ENCODE data around the gene SLC22A7.
"Not testable (repeated sequence)": the region's sequence is repeated elsewhere in the genome, so short reads cannot be mapped to it uniquely, and the experiment has no call there.

Gene SLC22A7

DNA sequence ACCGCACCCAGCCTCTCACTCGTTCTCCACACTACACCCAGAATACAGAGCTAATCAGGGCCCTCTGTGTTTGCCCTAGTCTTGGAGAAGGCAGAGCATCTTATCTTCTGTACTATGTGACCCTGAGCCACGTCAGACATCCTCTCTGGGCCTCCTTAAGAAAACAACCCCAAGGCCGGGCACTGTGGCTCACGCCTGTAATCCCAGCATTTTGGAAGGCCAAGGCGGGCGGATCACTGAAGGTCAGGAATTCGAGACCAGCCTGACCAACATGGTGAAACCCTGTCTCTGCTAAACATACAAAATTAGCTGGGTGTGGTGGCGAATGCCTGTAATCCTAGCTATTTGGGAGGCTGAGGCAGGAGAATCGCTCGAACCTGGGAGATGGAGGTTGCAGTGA is 4.9 kb downstream of the SLC22A7 start:
- ATAC-seq: not testable (repeated sequence)

DNA sequence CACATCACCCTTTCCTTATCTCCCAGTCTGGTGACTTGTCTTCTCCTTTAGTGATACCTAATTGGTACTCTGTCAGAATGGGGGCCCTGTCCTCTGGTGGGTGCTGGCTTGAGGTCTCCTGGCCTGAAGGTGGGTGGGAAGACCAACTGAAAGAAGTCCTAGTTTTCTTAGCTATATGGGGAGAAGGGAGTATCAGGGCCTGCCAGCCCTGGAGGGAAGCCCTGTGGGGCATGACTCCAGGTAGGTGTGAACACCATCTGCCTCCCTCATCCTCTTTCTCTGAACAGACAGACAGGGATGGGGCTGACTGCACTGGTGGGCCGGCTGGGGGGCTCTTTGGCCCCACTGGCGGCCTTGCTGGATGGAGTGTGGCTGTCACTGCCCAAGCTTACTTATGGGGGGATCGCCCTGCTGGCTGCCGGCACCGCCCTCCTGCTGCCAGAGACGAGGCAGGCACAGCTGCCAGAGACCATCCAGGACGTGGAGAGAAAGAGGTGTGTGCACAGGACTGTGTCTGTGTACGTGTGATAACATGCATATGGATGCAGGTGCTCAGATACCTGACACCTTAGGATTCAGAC is 5.8 kb downstream of the SLC22A7 start:
- ATAC-seq: no peak

DNA sequence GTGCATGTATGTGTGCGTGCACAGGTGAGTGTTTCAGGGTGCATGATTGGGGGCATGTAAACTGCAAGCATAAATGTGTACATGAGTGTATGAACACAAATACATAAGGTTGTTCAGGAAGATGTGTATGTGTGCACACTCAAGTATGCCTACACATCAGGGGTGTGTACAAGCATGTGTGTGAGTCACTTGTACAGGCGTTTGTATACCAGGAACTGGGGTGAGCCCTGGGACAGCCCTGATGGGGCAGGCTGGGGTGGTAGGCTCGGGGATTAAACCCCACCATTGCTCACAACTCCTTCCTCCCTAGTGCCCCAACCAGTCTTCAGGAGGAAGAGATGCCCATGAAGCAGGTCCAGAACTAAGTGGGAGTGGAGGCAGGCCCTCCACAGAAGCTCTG is 6.3 kb downstream of the SLC22A7 start:
- no peak for ATAC-seq

- no peak for ATAC-seq
Measured at GRCh38 chr6:43304882-43305281, 6.8 kb downstream of the SLC22A7 start.

DNA sequence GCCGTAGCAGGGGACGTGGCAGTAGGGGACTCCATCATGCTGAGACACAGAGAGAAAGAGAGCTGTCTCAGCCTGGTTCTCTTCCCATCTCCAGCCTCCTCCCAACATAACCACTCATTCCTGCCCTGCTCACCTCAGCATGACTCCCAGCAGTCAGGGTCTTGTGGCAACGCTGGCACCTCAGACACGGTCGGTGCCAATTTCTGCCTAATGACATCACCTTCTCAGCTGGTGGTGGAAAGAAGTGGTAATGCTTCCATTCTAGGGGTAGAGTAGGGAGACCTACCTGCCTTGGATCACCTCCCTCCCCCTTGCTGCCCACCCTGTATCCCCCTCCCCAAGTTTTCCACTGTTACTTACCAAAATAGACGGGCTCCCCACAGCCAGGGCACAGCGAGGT is 8.0 kb downstream of the SLC22A7 start:
- ATAC-seq: no peak

DNA sequence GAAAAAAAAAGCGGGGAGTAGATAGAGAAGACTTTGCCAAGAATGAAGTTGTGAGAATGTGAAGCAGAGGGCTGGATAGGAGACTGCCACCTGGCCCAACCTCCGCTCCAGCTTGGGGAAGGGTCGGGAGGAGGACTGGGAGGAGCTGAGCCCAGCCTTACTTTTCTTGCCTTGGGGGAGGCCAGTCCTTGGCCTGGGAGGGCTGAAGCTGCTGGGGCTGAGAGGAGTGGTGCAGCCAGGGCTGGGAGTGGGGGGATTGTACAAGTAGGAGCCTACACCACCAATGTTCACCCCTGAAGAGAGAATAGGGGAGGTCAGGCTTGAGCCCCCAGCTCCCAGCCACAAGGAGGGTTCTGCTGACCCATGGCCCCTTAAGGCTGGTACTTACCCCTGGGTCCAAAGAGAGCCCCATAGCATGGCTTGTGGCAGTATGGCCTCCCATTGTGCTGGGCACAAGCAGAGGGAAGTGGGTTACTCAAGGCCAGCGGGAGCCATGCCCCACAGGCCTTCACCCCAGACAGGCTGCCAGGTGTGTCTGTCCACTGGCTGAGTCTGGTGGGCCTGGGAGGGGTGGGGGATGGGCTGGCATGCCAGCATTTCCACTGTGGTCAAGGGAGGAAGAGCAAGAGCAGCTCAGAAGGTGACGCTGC is 9.5 kb downstream of the SLC22A7 start:
- ATAC-seq: no peak

DNA sequence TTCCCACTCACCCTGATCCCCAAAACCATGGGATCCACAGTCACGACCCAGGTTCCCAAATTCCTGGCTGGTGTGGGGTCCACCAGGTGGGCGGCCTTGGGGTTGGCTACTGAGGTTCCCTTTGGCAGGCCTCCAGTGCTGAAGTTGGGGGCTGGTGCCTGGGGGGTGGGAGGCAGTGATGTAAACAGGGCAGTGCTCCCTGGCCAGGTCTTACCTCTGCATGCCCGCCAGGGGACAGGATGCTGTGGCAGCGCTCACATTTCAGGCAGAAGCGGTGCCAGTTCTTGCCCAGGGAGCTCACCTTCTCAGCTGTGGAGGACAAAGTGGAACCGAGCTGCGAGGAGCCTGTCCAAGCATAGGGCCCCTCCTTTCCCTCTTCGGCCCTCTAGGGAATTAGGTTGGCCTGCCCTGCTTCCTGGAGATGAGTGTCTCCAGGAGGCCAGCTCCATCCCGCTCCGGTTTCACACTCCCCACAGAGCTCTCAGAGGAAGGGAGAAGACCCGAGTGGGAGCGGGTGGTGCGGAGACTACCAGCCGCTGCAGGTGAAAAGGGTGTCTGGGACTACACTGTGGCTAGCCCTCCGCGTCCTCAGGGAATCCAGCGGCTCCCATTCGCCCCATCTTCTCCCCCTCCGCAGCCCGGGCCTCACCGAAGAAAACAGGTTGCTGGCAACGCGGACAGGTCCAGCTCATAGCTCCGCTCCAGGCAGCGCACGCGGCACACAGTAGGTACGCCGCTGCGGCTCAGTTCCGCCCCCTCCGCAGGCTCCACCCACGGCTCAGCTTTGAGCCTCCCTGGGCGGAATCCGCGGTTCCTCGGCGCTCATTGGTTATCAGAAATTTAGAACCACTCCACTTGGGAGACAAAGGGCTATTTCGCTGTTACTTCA is 10.3 kb downstream of the SLC22A7 start, which contains the start of gene CRIP3:
TSS of gene CRIP3 (minus strand) at position 726 of the 889 bp plus-strand sequence. CDS start at position 692, 34 bp downstream.
- ATAC-seq: peak; percentile 83 to 88

DNA sequence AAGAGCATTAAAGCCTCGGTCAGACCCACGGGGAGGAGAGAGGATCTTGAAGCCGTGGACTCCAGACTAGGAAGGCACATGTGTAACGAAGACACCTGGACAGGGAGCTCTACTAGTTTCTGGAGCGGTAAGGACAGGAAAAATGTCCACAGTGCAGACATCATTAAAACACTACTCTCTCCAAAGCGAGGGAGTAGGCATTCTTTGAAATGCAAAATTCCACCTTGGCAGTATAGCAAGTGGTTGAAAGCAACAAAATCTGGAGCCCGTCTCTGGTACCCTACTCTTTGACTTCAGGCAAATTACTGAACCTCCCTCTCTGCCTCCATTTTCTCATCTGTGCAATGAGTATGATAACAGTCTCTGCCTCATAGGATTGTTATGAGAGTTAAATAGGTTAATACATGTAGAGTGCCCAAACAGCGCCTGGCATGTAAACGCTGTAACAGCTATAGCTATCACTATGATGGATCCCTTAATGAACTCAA is 11.0 kb downstream of the SLC22A7 start:
- no peak for ATAC-seq

DNA sequence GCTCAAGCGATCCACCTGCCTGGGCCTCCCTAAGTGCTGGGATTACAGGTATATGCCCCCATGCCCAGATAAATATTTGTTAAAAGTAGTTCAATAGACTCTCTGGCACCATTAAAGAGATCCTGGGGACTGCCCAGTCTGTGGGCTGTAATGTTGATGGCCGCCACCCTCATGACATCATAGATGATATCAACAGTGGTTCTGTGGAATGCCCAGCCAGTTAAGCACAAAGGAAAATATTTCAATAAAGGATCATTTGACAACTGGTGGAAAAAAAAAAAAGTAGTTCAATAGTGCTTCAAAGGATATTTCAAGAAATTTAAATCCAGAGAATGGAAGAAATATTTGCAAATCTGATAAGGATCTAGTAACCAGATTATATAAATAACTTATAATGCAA is 12.1 kb downstream of the SLC22A7 start:
- no peak for ATAC-seq

DNA sequence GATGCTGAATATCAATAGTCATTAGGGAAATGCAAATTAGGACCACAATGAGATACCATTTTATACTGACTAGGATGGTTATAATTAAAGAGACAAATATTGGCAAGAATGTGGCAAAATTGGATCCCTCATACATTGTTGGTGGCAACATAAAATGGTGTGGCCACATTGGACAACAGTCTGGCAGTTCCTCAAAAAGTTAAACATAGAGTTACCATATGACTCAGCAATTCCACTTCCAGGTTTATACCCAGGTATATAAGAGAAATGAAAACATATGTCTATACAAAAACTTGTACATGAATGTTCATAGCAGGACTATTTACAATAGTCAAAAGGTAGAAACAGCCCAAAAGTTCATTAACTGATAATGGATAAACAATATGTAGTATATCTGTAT is 12.6 kb downstream of the SLC22A7 start:
- ATAC-seq: no peak

DNA sequence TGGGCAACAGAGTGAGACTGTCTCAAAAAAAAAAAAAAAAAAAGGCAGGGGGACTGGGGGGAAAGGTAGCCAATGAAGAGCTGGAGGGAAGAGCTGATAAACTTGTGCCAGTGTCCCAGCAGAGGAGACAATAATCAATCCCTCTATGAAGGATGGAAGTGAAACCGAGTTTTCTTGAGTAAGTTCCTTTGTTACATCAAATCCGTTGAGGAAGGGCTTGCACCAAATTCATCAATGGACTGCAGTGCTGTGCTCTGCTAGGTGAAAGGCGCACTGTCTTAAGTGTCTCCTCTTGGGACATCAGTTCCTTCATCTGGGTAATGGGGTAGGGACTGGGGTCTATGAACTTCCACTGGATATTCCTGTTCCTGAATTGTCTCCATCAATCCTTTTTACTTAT is 13.6 kb downstream of the SLC22A7 start:
- ATAC-seq: no peak

DNA sequence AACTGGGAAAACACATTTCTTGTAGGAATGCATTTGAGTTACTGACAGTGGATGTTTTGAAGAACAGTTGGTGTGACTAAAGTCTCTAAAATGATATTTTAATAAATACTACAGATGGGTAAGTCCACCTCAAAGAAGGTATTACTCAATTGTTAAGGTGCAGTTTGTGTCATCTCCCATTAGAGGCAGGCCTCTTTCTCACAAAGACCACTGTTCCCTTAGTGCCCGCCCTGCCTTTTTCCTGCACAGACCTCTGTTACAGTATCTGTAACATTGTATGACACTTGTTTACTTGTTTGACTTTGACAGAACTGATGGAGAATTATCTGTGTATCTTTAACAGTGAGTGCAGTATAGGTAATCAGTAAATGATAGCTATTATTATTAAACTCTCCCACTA is 15.8 kb downstream of the SLC22A7 start:
- ATAC-seq: no peak

- no peak for ATAC-seq
Measured at GRCh38 chr6:43318011-43318410, 20.0 kb downstream of the SLC22A7 start.

GRCh38 chr6:43325876-43326275 is 27.8 kb downstream of the SLC22A7 start:
- no peak for ATAC-seq

DNA sequence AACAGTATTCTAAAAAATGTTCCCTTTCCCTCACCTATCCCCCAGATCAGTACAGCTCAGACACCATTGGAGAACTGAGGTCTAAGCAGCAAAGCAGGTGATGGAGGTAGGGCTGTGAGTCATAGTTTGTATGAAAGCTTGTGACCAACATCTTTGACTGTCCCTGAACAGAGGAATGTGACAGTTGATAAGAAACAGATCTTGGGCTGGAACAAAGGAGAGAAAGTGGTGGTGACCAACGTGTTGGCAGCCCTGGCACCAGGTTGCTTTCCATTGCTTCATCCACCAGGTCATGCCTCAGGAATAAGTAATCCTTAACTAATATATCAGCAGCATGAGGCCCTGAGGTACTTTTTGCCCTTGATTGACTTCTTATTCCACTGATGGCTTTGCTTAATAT is 30.5 kb downstream of the SLC22A7 start:
- no peak for ATAC-seq

DNA sequence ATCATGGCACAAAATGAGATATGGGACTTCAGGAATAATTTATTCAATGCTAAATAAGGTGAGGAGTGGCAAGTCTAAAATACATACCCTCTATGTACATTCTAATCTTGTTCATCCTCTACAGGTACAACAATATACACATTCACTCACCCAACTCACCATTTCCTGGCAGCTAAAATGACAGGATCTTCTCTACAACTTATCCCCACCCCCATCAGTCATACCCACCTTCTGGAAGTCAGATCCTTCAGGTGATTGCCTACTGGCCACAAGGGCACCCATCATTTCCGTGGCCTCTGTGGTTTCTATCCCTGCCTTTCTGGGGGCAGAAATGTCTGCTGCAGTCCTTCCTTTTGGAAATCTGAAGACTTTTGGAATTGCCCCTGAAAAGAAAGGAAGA is 33.4 kb downstream of the SLC22A7 start:
- ATAC-seq: peak in 1 of 2 donors; percentile 30

DNA sequence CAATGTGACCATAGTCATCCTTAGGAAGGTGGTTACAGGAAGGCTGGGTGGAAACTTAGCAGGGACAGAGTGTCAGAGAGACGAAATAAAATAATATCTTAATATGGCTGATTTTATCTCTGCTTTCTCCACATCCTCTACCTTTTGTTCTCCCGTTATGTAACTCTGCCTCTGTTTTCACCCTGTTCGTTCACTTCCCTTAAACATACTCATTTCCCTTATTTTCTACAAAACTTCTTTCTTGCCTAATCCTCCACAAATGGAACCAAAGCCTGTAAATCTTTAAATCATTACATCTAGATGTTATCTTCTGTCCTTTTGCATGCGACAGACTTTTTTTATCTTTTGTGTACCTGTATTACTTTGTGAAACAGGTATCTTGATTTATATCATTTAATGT is 33.8 kb downstream of the SLC22A7 start:
- no peak for ATAC-seq

DNA sequence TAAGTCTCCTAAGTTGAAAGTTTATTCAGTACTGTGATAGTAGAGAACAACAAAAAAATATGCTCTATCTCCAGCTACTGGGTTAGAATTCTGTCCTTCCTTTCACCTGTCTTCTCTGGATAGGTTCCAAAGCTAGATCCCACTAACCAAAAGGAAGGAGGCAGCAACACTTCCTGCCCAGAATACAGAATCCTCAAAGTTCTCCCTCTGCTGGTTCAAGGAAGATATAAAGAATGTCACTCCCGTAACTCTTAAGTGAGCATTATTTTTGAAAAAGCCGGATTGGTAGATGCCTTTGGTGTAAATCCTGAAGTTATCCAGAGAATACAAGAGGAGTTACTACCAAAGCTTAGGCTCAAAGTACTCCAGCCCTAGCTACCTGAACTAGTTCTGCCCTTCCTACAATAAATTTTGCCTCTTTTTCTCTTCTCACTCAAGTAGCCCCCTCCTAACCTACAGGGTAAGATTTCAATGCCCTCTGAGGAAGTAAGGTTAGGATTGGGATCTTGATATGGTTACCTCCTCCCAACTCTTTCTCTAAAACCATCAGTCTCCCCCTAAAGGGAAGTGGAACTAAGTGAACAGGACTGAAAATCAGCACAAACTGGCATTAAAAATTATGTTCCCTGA is 36.5 kb downstream of the SLC22A7 start:
- ATAC-seq: no peak

- ATAC-seq: no peak
Measured at GRCh38 chr6:43335469-43335868, 37.4 kb downstream of the SLC22A7 start.

DNA sequence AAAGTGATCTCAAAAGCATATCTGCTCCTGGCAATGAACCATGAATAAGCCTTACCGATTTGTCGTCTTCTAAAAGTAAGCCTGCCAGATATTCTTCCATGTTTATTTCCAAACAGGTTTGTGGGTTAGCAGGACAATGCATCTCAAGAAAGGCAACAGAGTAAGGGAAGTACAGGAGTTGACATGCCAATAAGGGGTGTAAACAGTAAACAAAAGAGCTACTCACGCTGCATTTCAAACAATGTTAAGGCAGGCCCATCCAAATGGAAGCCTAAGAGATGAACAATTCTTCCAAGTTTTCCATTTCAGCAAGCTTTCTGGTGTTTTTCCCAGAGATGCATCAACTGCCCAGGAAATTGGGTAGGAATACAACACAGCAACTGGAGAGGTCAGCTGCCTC is 38.3 kb downstream of the SLC22A7 start:
- no peak for ATAC-seq

DNA sequence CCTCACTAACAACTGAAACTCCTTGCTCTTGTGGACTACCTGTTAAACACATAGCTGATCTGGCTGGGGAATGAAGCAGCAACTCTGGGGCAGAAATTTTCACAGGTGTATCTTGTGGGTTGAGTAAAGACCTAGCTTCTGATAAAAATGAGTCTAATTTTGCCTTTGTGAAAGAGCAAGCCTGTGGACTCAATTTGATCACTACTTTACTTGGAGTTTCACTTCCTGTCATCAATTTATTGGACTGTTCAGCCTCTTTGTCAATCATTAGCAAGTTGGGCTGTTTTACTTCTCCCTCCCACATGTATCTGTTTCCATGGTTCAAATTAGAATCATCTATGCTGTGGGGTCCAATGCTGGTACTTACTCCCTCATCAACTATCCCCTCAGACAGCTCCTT is 40.2 kb downstream of the SLC22A7 start:
- no peak for ATAC-seq

GRCh38 chr6:43339168-43339567 is 41.1 kb downstream of the SLC22A7 start:
- no peak for ATAC-seq

DNA sequence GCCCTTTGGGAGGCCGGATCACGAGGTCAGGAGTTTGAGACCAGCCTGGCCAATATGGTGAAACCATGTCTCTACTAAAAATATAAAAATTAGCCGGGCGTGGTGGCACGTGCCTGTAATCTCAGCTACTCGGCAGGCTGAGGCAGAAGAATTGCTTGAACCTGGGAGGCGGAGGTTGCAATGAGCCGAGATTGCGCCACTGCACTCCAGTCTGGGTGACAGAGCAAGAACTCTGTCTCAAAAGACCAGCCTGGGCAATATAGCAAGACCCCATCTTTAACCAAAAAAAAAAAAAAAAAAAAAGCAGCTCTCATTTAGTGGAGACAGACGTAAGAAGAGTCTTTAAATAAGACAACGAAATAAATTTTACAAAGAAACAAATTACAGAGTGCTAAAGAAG is 48.2 kb downstream of the SLC22A7 start:
- not testable (repeated sequence) for ATAC-seq
